Liver (tissue), 9 donors: ENCODE results near the gene DIS3. TPM values are rescaled to one million over a fixed set of nuclear protein-coding genes. Genes with fewer than 3 reads are reported as not detected.

Source experiments
- DNase-seq: peaks from one replicate; pipeline ENCODE4 v3.0.0-alpha.2; 2017; ENCODE audit warnings: low spot score
- H3K27ac ChIP-seq, 2 donors: one replicate each; pipeline ENCODE4 v1.7.0; 2013; ENCODE audit warnings: inconsistent platforms in 2 of 2, low read length in 2 of 2, control low read depth in 1 of 2, low read depth in 1 of 2, mild to moderate bottlenecking in 1 of 2
- H3K27me3 ChIP-seq, 4 donors: one replicate each; pipeline versions ENCODE4 v1.6.1 to v1.7.0; 2013; ENCODE audit warnings: low read length in 3 of 4, inconsistent platforms in 1 of 4, mild to moderate bottlenecking in 1 of 4, moderate library complexity in 1 of 4; ENCODE audit not compliant: control insufficient read depth in 4 of 4, insufficient read depth in 4 of 4
- H3K36me3 ChIP-seq, 4 donors: one replicate each; pipeline versions ENCODE4 v1.6.1 to v1.7.0; 2013; ENCODE audit warnings: low read length in 3 of 4, mild to moderate bottlenecking in 3 of 4, low read depth in 1 of 4, moderate library complexity in 1 of 4; ENCODE audit not compliant: control insufficient read depth in 4 of 4, insufficient read depth in 3 of 4
- H3K4me1 ChIP-seq, 4 donors: one replicate each; pipeline versions ENCODE4 v1.6.1 to v1.7.0; 2013; ENCODE audit warnings: low read length in 3 of 4, mild to moderate bottlenecking in 3 of 4, moderate library complexity in 1 of 4; ENCODE audit not compliant: control insufficient read depth in 4 of 4, insufficient read depth in 4 of 4
- H3K4me3 ChIP-seq, 3 donors: one replicate each; pipeline versions ENCODE4 v1.6.1 to v1.7.0; 2013; ENCODE audit warnings: low read length in 3 of 3, control low read depth in 1 of 3, low read depth in 1 of 3, mild to moderate bottlenecking in 1 of 3
- H3K9ac ChIP-seq, 2 donors: one replicate each; pipeline ENCODE4 v1.7.0; 2013; ENCODE audit warnings: low read length in 2 of 2, mild to moderate bottlenecking in 2 of 2, moderate library complexity in 2 of 2, control low read depth in 1 of 2, low read depth in 1 of 2
- H3K9me3 ChIP-seq, 4 donors: one replicate each; pipeline versions ENCODE4 v1.6.1 to v1.7.0; 2013; ENCODE audit warnings: low read length in 3 of 4; ENCODE audit not compliant: control insufficient read depth in 4 of 4
- ATF3 ChIP-seq: IDR thresholded peaks from 2 replicates; pipeline ENCODE4 v1.6.1; 2016; ENCODE audit warnings: antibody characterized with exemption
- CTCF ChIP-seq: fragments of 150-350 bp; IDR thresholded peaks from 2 replicates; pipeline ENCODE4 v1.5.1; 2017; ENCODE audit warnings: improper control_type of control experiment, low read depth, low read length; ENCODE audit not compliant: missing input control
- EGR1 ChIP-seq, 2 donors: IDR thresholded peaks; 2 replicates each; pipeline ENCODE4 v1.6.1; 2016 to 2018; ENCODE audit warnings: antibody characterized with exemption in 2 of 2, low read depth in 2 of 2
- FOXA2 ChIP-seq: IDR thresholded peaks from 2 replicates; pipeline ENCODE4 v1.6.1; 2016; ENCODE audit warnings: antibody characterized with exemption
- JUND ChIP-seq, 2 donors: IDR thresholded peaks; 2 replicates each; pipeline ENCODE4 v1.6.1; 2016; ENCODE audit warnings: antibody characterized with exemption in 2 of 2
- RAD21 ChIP-seq, 2 donors: IDR thresholded peaks; 2 replicates each; pipeline ENCODE4 v1.6.1; 2016; ENCODE audit warnings: antibody characterized with exemption in 2 of 2, mild to moderate bottlenecking in 2 of 2
- TAF1 ChIP-seq: conservative IDR thresholded peaks from 2 replicates; pipeline ENCODE4 v1.6.1; 2016; ENCODE audit warnings: antibody characterized with exemption, mild to moderate bottlenecking
- ZBTB33 ChIP-seq: IDR thresholded peaks from 2 replicates; pipeline ENCODE4 v1.6.1; 2016; ENCODE audit warnings: antibody characterized with exemption
- WGBS: extraction: QIAGEN DNeasy Blood & Tissue Kit; methylation state at CpG from one replicate; pipeline ENCODE4 v1.1.7; 2013; 5-methylcytosine and 5-hydroxymethylcytosine counted together
- polyA plus RNA-seq, 2 donors: library from polyadenylated mRNA; stranded (reverse) in 1 of 2; unstranded in 1 of 2; fragments of 200-250 nt in 1 of 2; fragments of >200 nt in 1 of 2; fragmentation: Nextera tagmentation in 1 of 2; extraction: Ambion mirVana in 1 of 2; gene quantifications; one replicate each; pipeline versions ENCODE4 v1.2.1 to v1.2.3, GENCODE V29; 2013 to 2015
- total RNA-seq, 2 donors: library from RNA; depleted of rRNA; stranded (reverse); fragments of >200 nt; gene quantifications; one replicate each; pipeline ENCODE4 v1.2.3, GENCODE V29; 2014
- TF ChIP-seq, protein P1 (sequence below): IDR thresholded peaks from 2 replicates; pipeline ENCODE4 v1.6.1; 2016; ENCODE audit warnings: antibody characterized with exemption, mild to moderate bottlenecking
- donor health status: healthy.
- donor health status: healthy.
- donor health status: healthy.
- donor health status: healthy.
- donor health status: healthy.

DIS3 gene
- total and polyA plus RNA-seq, 4 donors, result 8.0 to 17.4 (median 11.5) TPM

- TF ChIP-seq, protein P1, sequence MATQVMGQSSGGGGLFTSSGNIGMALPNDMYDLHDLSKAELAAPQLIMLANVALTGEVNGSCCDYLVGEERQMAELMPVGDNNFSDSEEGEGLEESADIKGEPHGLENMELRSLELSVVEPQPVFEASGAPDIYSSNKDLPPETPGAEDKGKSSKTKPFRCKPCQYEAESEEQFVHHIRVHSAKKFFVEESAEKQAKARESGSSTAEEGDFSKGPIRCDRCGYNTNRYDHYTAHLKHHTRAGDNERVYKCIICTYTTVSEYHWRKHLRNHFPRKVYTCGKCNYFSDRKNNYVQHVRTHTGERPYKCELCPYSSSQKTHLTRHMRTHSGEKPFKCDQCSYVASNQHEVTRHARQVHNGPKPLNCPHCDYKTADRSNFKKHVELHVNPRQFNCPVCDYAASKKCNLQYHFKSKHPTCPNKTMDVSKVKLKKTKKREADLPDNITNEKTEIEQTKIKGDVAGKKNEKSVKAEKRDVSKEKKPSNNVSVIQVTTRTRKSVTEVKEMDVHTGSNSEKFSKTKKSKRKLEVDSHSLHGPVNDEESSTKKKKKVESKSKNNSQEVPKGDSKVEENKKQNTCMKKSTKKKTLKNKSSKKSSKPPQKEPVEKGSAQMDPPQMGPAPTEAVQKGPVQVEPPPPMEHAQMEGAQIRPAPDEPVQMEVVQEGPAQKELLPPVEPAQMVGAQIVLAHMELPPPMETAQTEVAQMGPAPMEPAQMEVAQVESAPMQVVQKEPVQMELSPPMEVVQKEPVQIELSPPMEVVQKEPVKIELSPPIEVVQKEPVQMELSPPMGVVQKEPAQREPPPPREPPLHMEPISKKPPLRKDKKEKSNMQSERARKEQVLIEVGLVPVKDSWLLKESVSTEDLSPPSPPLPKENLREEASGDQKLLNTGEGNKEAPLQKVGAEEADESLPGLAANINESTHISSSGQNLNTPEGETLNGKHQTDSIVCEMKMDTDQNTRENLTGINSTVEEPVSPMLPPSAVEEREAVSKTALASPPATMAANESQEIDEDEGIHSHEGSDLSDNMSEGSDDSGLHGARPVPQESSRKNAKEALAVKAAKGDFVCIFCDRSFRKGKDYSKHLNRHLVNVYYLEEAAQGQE, result no peak
- TF ChIP-seq FOXA2 (no peak), EGR1 (IDR thresholded peaks at IDR 0.05; ENCODE audit: low read depth in 2 of 2) (no peak)
Observed at GRCh38 chr13:72805676-72806346, 24.1 kb upstream of the DIS3 start (continued).

DNA sequence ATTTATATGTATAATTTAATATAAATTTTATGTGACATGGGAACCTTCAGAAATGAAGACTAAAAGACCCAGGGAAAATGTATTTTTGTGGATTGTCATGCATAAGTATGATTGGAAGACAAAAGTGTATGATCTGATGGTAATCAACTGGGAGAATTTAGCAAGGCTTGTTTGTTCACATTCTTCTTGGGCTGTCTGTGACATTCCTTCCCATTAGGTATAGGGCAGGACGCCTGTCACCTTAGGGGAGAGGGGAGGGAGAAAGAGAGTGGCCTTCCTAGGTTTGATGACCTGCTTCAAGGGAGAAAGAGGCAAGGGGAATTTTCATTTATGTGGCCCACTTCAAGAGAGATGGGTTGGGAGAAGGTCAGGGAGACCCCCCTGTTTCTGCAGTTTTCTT, 22.6 kb upstream of the DIS3 start:
- no peak for DNase-seq
- WGBS, result 97% methylated on average over 1 of the region's 1 CpG
- peaks cover 0 to 15% (median 2%) of the 10 kb centered on the region in 4 donors for H3K36me3 ChIP-seq
- no peaks in the 10 kb centered on the region for H3K9me3 ChIP-seq
- no peak overlapping the region for H3K4me3 ChIP-seq
- H3K4me1 ChIP-seq, result peaks cover 0 to 5% (median 2%) of the 10 kb centered on the region in 4 donors
- no peak overlapping the region for H3K9ac ChIP-seq
- H3K27me3 ChIP-seq, result no peaks in the 10 kb centered on the region
- H3K27ac ChIP-seq, result no peak overlapping the region
- TF ChIP-seq FOXA2 (no peak), ATF3 (no peak), RAD21 (IDR thresholded peaks at IDR 0.05) (no peak), CTCF (no peak), TAF1 (no peak), JUND (IDR thresholded peaks at IDR 0.05) (no peak), ZBTB33 (no peak), EGR1 (IDR thresholded peaks at IDR 0.05; ENCODE audit: low read depth in 2 of 2) (no peak)
- TF ChIP-seq, protein P1, result no peak
